GM19372 (cell line): ENCODE data around the gene IBA57.
"Not testable (repeated sequence)": the region's sequence is repeated elsewhere in the genome, so short reads cannot be mapped to it uniquely, and the experiment has no call there.

Experiments used
- ATAC-seq: cut with Tn5 transposase; IDR thresholded peaks from one replicate; pipeline ENCODE4 v1.9.1; 2021; ENCODE audit warnings: mild to moderate bottlenecking, low read depth, moderate library complexity; ENCODE audit not compliant: unreplicated experiment

Gene IBA57

GRCh38 chr1:228170666-228171065, 5.1 kb downstream of the IBA57 start:
- no peak for ATAC-seq

- no peak for ATAC-seq
Observed at GRCh38 chr1:228171221-228171891, 5.8 kb downstream of the IBA57 start.

GRCh38 chr1:228172591-228173527, 7.3 kb downstream of the IBA57 start:
- no peak for ATAC-seq

- not testable (repeated sequence) for ATAC-seq
Observed at GRCh38 chr1:228173528-228174481, 8.2 kb downstream of the IBA57 start.

- no peak for ATAC-seq
Observed at GRCh38 chr1:228174482-228175315, 9.1 kb downstream of the IBA57 start.

- no peak for ATAC-seq
Observed at GRCh38 chr1:228175316-228176023, 9.9 kb downstream of the IBA57 start.

- ATAC-seq = no peak
Observed at GRCh38 chr1:228176024-228176395, 10.4 kb downstream of the IBA57 start.

GRCh38 chr1:228176461-228177182, 11.0 kb downstream of the IBA57 start:
- ATAC-seq = no peak

- ATAC-seq = no peak
Observed at GRCh38 chr1:228177183-228177475, 11.5 kb downstream of the IBA57 start.

- ATAC-seq = no peak
Observed at GRCh38 chr1:228177721-228178710, 12.4 kb downstream of the IBA57 start.

GRCh38 chr1:228178737-228179684, 13.4 kb downstream of the IBA57 start:
- ATAC-seq = no peak

- no peak for ATAC-seq
Observed at GRCh38 chr1:228180271-228180958, 14.8 kb downstream of the IBA57 start.

GRCh38 chr1:228180959-228181644, 15.5 kb downstream of the IBA57 start:
- no peak for ATAC-seq

- ATAC-seq = no peak
Observed at GRCh38 chr1:228181645-228182034, 16.0 kb downstream of the IBA57 start.

- ATAC-seq = no peak
Observed at GRCh38 chr1:228182296-228183030, 16.9 kb downstream of the IBA57 start.
